IMR-90 (cell line): ENCODE results near the gene PPOX. TPM values are rescaled to one million over a fixed set of nuclear protein-coding genes. Genes with fewer than 3 reads are reported as not detected.

Source experiments
- ATAC-seq: fragments of 200-7000 bp; cut with Tn5 transposase; 2 replicates; pipeline ENCODE4 v1.9.1; 2020; ENCODE audit warnings: low read depth, mild to moderate bottlenecking, moderate library complexity
- BruUV-seq: library from RNA; stranded (reverse); fragments of 400-500 nt; replicated peaks from 2 replicates; lab custom pipeline; 2021; lab: Mats Ljungman, UMichigan
- CTCF ChIA-PET: fragments of 300-600 bp; formaldehyde crosslinking; extraction: SDS; loops from one replicate; lab custom pipeline; 2021; ENCODE audit warnings: antibody characterized with exemption; lab: Yijun Ruan, JAX
- POLR2A ChIA-PET: fragments of 300-600 bp; sonication (Branson Sonifier 250); formaldehyde crosslinking; loops from one replicate; lab custom pipeline; 2022; ENCODE audit warnings: antibody characterized with exemption; ENCODE audit not compliant: unreplicated experiment; lab: Charles Lee
- DNase-seq: peaks from one replicate; pipeline ENCODE4 v3.0.0; 2013
- H2AFZ ChIP-seq: replicated peaks from 2 replicates; pipeline ENCODE3; 2013; ENCODE audit warnings: low read length, mild to moderate bottlenecking; ENCODE audit not compliant: poor library complexity
- H2AK5ac ChIP-seq: 2 replicates; pipeline ENCODE4 v1.6.1; 2013; ENCODE audit warnings: low read depth, low read length, inconsistent platforms
- H2AK9ac ChIP-seq: replicated peaks from 2 replicates; pipeline ENCODE3; 2013; ENCODE audit warnings: mild to moderate bottlenecking, low read depth, low read length, moderate library complexity; ENCODE audit not compliant: poor library complexity
- H2BK120ac ChIP-seq: 2 replicates; pipeline ENCODE4 v1.6.1; 2013; ENCODE audit warnings: low read depth, low read length, inconsistent platforms
- H2BK15ac ChIP-seq: 3 replicates; pipeline ENCODE4 v1.6.1; 2013; ENCODE audit warnings: low read depth, low read length, inconsistent platforms
- H2BK20ac ChIP-seq: 2 replicates; pipeline ENCODE4 v1.6.1; 2013; ENCODE audit warnings: low read depth, mild to moderate bottlenecking, inconsistent platforms, low read length, moderate library complexity
- H2BK5ac ChIP-seq: 2 replicates; pipeline ENCODE4 v1.6.1; 2013; ENCODE audit warnings: mild to moderate bottlenecking, low read depth, low read length, inconsistent platforms; ENCODE audit not compliant: poor library complexity, severe bottlenecking
- H3K14ac ChIP-seq: replicated peaks from 2 replicates; pipeline ENCODE4 v1.6.1; 2013; ENCODE audit warnings: low read depth, low read length, inconsistent platforms
- H3K18ac ChIP-seq: 2 replicates; pipeline ENCODE4 v1.6.1; 2013; ENCODE audit warnings: low read depth, low read length, control low read depth
- H3K23ac ChIP-seq: 2 replicates; pipeline ENCODE4 v1.6.1; 2013; ENCODE audit warnings: low read depth, low read length, inconsistent platforms
- H3K27ac ChIP-seq: 2 replicates; pipeline ENCODE4 v1.5.1; 2013; ENCODE audit warnings: mild to moderate bottlenecking, control low read depth, low read length; ENCODE audit not compliant: insufficient read depth
- H3K27me3 ChIP-seq: 2 replicates; pipeline ENCODE4 v1.6.1; 2013; ENCODE audit warnings: low read length; ENCODE audit not compliant: control insufficient read depth, insufficient read depth
- H3K36me3 ChIP-seq: 2 replicates; pipeline ENCODE4 v1.6.1; 2013; ENCODE audit warnings: low read length, mixed read lengths; ENCODE audit not compliant: control insufficient read depth, insufficient read depth
- H3K4ac ChIP-seq: 2 replicates; pipeline ENCODE4 v1.6.1; 2013; ENCODE audit warnings: low read depth, low read length, inconsistent platforms
- H3K4me1 ChIP-seq: 2 replicates; pipeline ENCODE4 v1.6.1; 2013; ENCODE audit warnings: low read length, mixed read lengths; ENCODE audit not compliant: control insufficient read depth, insufficient read depth
- H3K4me2 ChIP-seq: 2 replicates; pipeline ENCODE4 v1.6.1; 2013; ENCODE audit warnings: low read depth, mild to moderate bottlenecking, control low read depth, low read length, moderate library complexity
- H3K4me3 ChIP-seq: 2 replicates; pipeline ENCODE4 v1.5.1; 2013; ENCODE audit warnings: low read depth, mild to moderate bottlenecking, control low read depth, low read length, moderate library complexity; ENCODE audit not compliant: insufficient read depth
- H3K56ac ChIP-seq: 2 replicates; pipeline ENCODE4 v1.6.1; 2013; ENCODE audit warnings: low read length, inconsistent platforms; ENCODE audit not compliant: insufficient read depth; ENCODE audit errors: extremely low read depth
- H3K79me1 ChIP-seq, 2 experiments: 2 replicates each; pipeline ENCODE4 v1.6.1; 2013; ENCODE audit warnings: low read length in 2 of 2, inconsistent platforms in 1 of 2, low read depth in 1 of 2
- H3K9ac ChIP-seq: 2 replicates; pipeline ENCODE4 v1.6.1; 2013; ENCODE audit warnings: low read depth, low read length, control low read depth
- H3K9me1 ChIP-seq: 2 replicates; pipeline ENCODE4 v1.6.1; 2013; ENCODE audit warnings: low read length, inconsistent platforms; ENCODE audit not compliant: insufficient read depth
- H3K9me3 ChIP-seq: 2 replicates; pipeline ENCODE4 v1.6.1; 2013; ENCODE audit warnings: low read length; ENCODE audit not compliant: control insufficient read depth, insufficient read depth
- H4K20me1 ChIP-seq: 2 replicates; pipeline ENCODE4 v1.6.1; 2013; ENCODE audit warnings: low read length, inconsistent platforms; ENCODE audit not compliant: insufficient read depth
- H4K5ac ChIP-seq: 2 replicates; pipeline ENCODE4 v1.6.1; 2013; ENCODE audit warnings: mild to moderate bottlenecking, low read depth, low read length, control low read depth
- H4K8ac ChIP-seq, 2 experiments: 2 replicates each; pipeline ENCODE4 v1.6.1; 2013; ENCODE audit warnings: low read depth in 2 of 2, low read length in 2 of 2, control low read depth in 1 of 2, inconsistent platforms in 1 of 2
- H4K91ac ChIP-seq: 2 replicates; pipeline ENCODE4 v1.6.1; 2013; ENCODE audit warnings: low read depth, low read length, inconsistent platforms; ENCODE audit not compliant: insufficient read depth
- BHLHE40 ChIP-seq: fragments of 150-350 bp; IDR thresholded peaks from 2 replicates; pipeline ENCODE4 v1.6.1; 2016; ENCODE audit warnings: mild to moderate bottlenecking, low read depth, low read length
- CEBPB ChIP-seq: IDR thresholded peaks from 2 replicates; pipeline ENCODE4 v1.6.1; 2012; ENCODE audit warnings: low read depth, low read length, improper control_type of control experiment
- FOS ChIP-seq: fragments of 150-350 bp; IDR thresholded peaks from 2 replicates; pipeline ENCODE4 v1.6.1; 2016; ENCODE audit warnings: low read depth, low read length
- MAZ ChIP-seq: IDR thresholded peaks from 2 replicates; pipeline ENCODE4 v1.6.1; 2012; ENCODE audit warnings: low read depth, mild to moderate bottlenecking, low read length, improper control_type of control experiment, moderate library complexity, borderline replicate concordance
- MXI1 ChIP-seq: IDR thresholded peaks from 2 replicates; pipeline ENCODE4 v1.6.1; 2012; ENCODE audit warnings: low read depth, mild to moderate bottlenecking, low read length, moderate library complexity, borderline replicate concordance
- NFE2L2 ChIP-seq: fragments of 150-350 bp; IDR thresholded peaks from 2 replicates; pipeline ENCODE4 v1.6.1; 2016; ENCODE audit warnings: low read depth, mild to moderate bottlenecking, low read length
- POLR2A ChIP-seq: IDR thresholded peaks from 2 replicates; pipeline ENCODE4 v1.6.1; 2012; ENCODE audit warnings: mild to moderate bottlenecking, low read depth, low read length
- RAD21 ChIP-seq: IDR thresholded peaks from 2 replicates; pipeline ENCODE4 v1.6.1; 2012; ENCODE audit warnings: low read length, improper control_type of control experiment
- RCOR1 ChIP-seq: IDR thresholded peaks from 2 replicates; pipeline ENCODE4 v1.6.1; 2012; ENCODE audit warnings: mild to moderate bottlenecking, low read length, improper control_type of control experiment; ENCODE audit not compliant: insufficient replicate concordance
- RFX5 ChIP-seq: IDR thresholded peaks from 2 replicates; pipeline ENCODE4 v1.8.0; 2012; ENCODE audit warnings: low read depth, mild to moderate bottlenecking, low read length, moderate library complexity
- WGBS, 2 experiments: methylation state at CpG; one replicate each; pipeline versions ENCODE4 v1.1.5 to v1.1.7; 2013; ENCODE audit warnings: missing lambda C conversion rate in 2 of 2; ENCODE audit not compliant: insufficient read length in 1 of 2; ENCODE audit errors: extremely low coverage in 2 of 2; 5-methylcytosine and 5-hydroxymethylcytosine counted together
- dilution Hi-C: fragments of 300-500 bp; cut with HindIII; formaldehyde crosslinking; loops from one replicate; pipeline ENCODE4 v1.14.3; 2018; ENCODE audit warnings: low sequenced_read_pairs; ENCODE audit not compliant: unreplicated experiment
- in situ Hi-C: fragments of 300-500 bp; cut with MboI; formaldehyde crosslinking; loops from 3 replicates; pipeline ENCODE4 v1.14.3; 2019; ENCODE audit warnings: low sequenced_read_pairs, inconsistent platforms, mixed read lengths
- intact Hi-C: fragments of 100-400 bp; cut with micrococcal nuclease; formaldehyde crosslinking; loops from 2 replicates; pipeline ENCODE4 v1.10.0; 2022
- polyA plus RNA-seq, 3 experiments: library from polyadenylated mRNA; depleted of rRNA; stranded (reverse); fragments of >200 nt; gene quantifications; 2 replicates each; pipeline ENCODE4 v1.2.3, GENCODE V29; 2012; ENCODE audit warnings: low replicate concordance in 1 of 3
- total RNA-seq: library from RNA; depleted of rRNA; stranded (reverse); fragments of >200 nt; gene quantifications from 2 replicates; pipeline ENCODE4 v1.2.3, GENCODE V29; 2012
- TF ChIP-seq, protein P1 (sequence below): fragments of 150-350 bp; IDR thresholded peaks from 2 replicates; pipeline ENCODE4 v1.6.1; 2016; ENCODE audit warnings: low read depth, mild to moderate bottlenecking, low read length, moderate library complexity, borderline replicate concordance
- TF ChIP-seq, protein P2 (sequence below): fragments of 150-350 bp; IDR thresholded peaks from 2 replicates; pipeline ENCODE4 v1.6.1; 2017; ENCODE audit warnings: mild to moderate bottlenecking, antibody characterized with exemption, low read length, low read depth
- TF ChIP-seq, protein P3 (sequence below): conservative IDR thresholded peaks from 2 replicates; pipeline ENCODE4 v1.5.1; 2012; ENCODE audit warnings: mild to moderate bottlenecking, low read depth, low read length, improper control_type of control experiment

Gene PPOX
- total and polyA plus RNA-seq, 2 of the 4 experiments (the other 2 are of a cell fraction): 6.1 to 14.3 TPM

DNA sequence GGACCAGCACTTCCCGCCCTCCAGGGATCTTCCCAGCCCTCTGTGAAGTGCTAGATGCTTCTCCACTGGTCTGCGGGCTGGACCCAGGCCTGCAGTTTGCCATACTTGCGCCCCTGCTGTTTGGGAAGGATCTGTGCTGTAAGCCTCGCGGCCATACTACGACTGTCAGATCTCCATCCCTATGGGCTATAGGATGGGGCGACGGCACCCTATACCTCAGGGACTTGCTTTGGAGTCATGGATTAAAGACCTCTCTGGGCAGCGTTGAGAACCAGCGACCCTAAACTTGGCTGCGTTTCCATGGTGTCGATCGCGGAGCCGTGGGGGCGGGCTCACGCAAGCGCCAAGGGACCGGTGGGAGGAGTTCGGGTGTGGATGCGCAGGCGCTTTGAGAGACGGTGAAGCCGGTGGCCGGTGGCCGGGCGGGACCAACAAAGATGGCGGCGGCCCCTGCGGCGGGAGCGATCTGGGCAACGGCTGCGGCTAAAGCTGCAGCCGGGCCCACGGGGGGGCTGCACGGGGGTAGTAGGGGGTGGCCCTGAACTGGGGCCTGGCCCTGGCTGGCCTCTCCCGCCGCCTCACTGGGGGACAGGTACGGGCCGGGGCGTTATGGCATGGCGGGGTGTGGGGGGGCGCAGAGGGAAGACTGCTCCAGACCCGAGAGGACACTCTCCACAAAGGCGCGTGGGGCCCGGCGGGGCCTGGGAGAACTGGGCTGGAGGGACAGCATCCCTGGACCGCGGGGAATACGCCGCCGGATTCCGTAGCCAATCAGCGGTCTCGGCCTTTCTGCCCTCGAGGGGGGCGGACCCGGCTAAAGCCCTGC is 6.9 kb upstream of the PPOX start, which contains the start of gene USP21:
TSS of gene USP21 (plus strand) at position 414 of the 826 bp plus-strand sequence. CDS start 1,141 bp downstream, outside the sequence.
- Histone ChIP-seq H3K4me2 (peak within 1 kb of the TSS; percentile 98), H3K4me1 (peaks cover 7% of the 10 kb centered on the region), H2AK9ac (peak within 1 kb of the TSS; percentile 97), H4K8ac (peak within 1 kb of the TSS; percentile 85 to 98), H2BK20ac (no peak within 1 kb of the TSS), H3K9me1 (peaks cover 17% of the 10 kb centered on the region), H3K9me3 (no peaks in the 10 kb centered on the region), H4K91ac (peak within 1 kb of the TSS; percentile 73), H2BK15ac (peak within 1 kb of the TSS; percentile 15; the same call in 1 of the 3 replicates), H3K4ac (peak within 1 kb of the TSS; percentile 97), H2BK120ac (peak within 1 kb of the TSS; percentile 26; the same call in 1 of the 2 replicates), H3K23ac (peak within 1 kb of the TSS; percentile 95), H3K56ac (peak within 1 kb of the TSS; percentile 36), H3K79me1 (peaks cover 20 to 46% of the 10 kb centered on the region in 2 experiments), H3K9ac (peak within 1 kb of the TSS; percentile 82), H3K36me3 (peaks cover 31% of the 10 kb centered on the region), H2AFZ (peak within 1 kb of the TSS; percentile 96), H3K14ac (peak within 1 kb of the TSS; percentile 98), H3K27me3 (no peaks in the 10 kb centered on the region), H3K4me3 (peak within 1 kb of the TSS; percentile 83), H3K18ac (peak within 1 kb of the TSS; percentile 56), H4K5ac (peak within 1 kb of the TSS; percentile 89), H4K20me1 (no peaks in the 10 kb centered on the region), H2BK5ac (peak within 1 kb of the TSS; percentile 74), H3K27ac (peak within 1 kb of the TSS; percentile 72), H2AK5ac (peak within 1 kb of the TSS; percentile 82)
- ChIA-PET CTCF (interaction anchor here (0.7 to 1.0 kb wide), 2 partner anchors 23 to 61 kb away, joined by 4 read pairs; no protein-coding TSS in a partner anchor), POLR2A (no interaction called here)
- in situ Hi-C loops (no loop called here), intact Hi-C loops (no loop called here), dilution Hi-C loops (no loop called here)
- BruUV-seq: no TSS peak
- ATAC-seq (peak; percentile 98), DNase-seq (peak; percentile 84)
- 0% methylated on average over 5 of the region's 60 CpGs; no CpG with 5 or more reads in 1 of the 2 experiments for WGBS, 2 experiments
- TF ChIP-seq, protein P1, sequence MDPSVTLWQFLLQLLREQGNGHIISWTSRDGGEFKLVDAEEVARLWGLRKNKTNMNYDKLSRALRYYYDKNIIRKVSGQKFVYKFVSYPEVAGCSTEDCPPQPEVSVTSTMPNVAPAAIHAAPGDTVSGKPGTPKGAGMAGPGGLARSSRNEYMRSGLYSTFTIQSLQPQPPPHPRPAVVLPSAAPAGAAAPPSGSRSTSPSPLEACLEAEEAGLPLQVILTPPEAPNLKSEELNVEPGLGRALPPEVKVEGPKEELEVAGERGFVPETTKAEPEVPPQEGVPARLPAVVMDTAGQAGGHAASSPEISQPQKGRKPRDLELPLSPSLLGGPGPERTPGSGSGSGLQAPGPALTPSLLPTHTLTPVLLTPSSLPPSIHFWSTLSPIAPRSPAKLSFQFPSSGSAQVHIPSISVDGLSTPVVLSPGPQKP: no peak
- TF ChIP-seq BHLHE40: no peak
- no peak for TF ChIP-seq CEBPB
- TF ChIP-seq, protein P2, sequence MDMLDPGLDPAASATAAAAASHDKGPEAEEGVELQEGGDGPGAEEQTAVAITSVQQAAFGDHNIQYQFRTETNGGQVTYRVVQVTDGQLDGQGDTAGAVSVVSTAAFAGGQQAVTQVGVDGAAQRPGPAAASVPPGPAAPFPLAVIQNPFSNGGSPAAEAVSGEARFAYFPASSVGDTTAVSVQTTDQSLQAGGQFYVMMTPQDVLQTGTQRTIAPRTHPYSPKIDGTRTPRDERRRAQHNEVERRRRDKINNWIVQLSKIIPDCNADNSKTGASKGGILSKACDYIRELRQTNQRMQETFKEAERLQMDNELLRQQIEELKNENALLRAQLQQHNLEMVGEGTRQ: no peak
- TF ChIP-seq MXI1: peak; percentile 34; the same call in 1 of the 2 replicates
- TF ChIP-seq RAD21: no peak
- TF ChIP-seq MAZ: peak; percentile 57
- no peak; the same call in 1 of the 2 replicates for TF ChIP-seq POLR2A
- TF ChIP-seq RFX5: no peak
- no peak for TF ChIP-seq NFE2L2
- TF ChIP-seq, protein P3, sequence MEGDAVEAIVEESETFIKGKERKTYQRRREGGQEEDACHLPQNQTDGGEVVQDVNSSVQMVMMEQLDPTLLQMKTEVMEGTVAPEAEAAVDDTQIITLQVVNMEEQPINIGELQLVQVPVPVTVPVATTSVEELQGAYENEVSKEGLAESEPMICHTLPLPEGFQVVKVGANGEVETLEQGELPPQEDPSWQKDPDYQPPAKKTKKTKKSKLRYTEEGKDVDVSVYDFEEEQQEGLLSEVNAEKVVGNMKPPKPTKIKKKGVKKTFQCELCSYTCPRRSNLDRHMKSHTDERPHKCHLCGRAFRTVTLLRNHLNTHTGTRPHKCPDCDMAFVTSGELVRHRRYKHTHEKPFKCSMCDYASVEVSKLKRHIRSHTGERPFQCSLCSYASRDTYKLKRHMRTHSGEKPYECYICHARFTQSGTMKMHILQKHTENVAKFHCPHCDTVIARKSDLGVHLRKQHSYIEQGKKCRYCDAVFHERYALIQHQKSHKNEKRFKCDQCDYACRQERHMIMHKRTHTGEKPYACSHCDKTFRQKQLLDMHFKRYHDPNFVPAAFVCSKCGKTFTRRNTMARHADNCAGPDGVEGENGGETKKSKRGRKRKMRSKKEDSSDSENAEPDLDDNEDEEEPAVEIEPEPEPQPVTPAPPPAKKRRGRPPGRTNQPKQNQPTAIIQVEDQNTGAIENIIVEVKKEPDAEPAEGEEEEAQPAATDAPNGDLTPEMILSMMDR: 0 out of 2 replicates have a peak, but pooled peaks have one; percentile 16
- no peak for TF ChIP-seq FOS
- TF ChIP-seq RCOR1: no peak
